HEK293 (cell line): ENCODE data around the gene CNDP2.

Experiments
- CTCF ChIA-PET: fragments of 350-600 bp; formaldehyde crosslinking; extraction: SDS; loops from one replicate; lab custom pipeline; 2021; ENCODE audit warnings: antibody characterized with exemption; lab: Yijun Ruan, JAX
- POLR2A ChIA-PET: fragments of 300-600 bp; formaldehyde crosslinking; extraction: SDS; loops from one replicate; lab custom pipeline; 2020; ENCODE audit warnings: antibody characterized with exemption, inconsistent platforms; lab: Yijun Ruan, JAX
- H3K27ac ChIP-seq: fragments of 200-500 bp; sonication (Bioruptor generic); 2 replicates; pipeline ENCODE4 v1.5.1; 2014; ENCODE audit warnings: low read depth, low read length, control low read depth, inconsistent platforms; ENCODE audit errors: extremely low read depth
- H3K36me3 ChIP-seq, 2 experiments: fragments of 200-500 bp in 1 of 2; sonication (Bioruptor generic) in 1 of 2; 1 replicate in 1 of 2; 2 replicates in 1 of 2; pipeline ENCODE4 v1.5.1; 2014 to 2017; ENCODE audit warnings: inconsistent platforms in 2 of 2, low read length in 2 of 2; ENCODE audit not compliant: control insufficient read depth in 2 of 2, insufficient read depth in 1 of 2
- H3K4me1 ChIP-seq: fragments of 200-500 bp; sonication (Bioruptor generic); 2 replicates; pipeline ENCODE4 v1.5.1; 2014; ENCODE audit warnings: mild to moderate bottlenecking, low read length, inconsistent platforms; ENCODE audit not compliant: control insufficient read depth, insufficient read depth
- H3K4me3 ChIP-seq: 2 replicates; pipeline ENCODE4 v1.5.1; 2011; ENCODE audit warnings: low read depth, mild to moderate bottlenecking, control low read depth, low read length, moderate library complexity
- H3K9me3 ChIP-seq: fragments of 200-500 bp; sonication (Bioruptor generic); 2 replicates; pipeline ENCODE4 v1.5.1; 2014; ENCODE audit warnings: low read depth, low read length, inconsistent platforms; ENCODE audit not compliant: control insufficient read depth, insufficient read depth
- HOXC10 ChIP-seq: sonication (generic); formaldehyde crosslinking; IDR thresholded peaks from 2 replicates; pipeline ENCODE4 v1.8.1; 2023; ENCODE audit warnings: mild to moderate bottlenecking, missing genetic modification reagents
- KLF16 ChIP-seq: fragments of 450-650 bp; formaldehyde crosslinking; IDR thresholded peaks from 2 replicates; pipeline ENCODE4 v1.5.1; 2017; ENCODE audit warnings: missing biosample characterization, missing genetic modification characterization
- KLF8 ChIP-seq: fragments of 450-650 bp; formaldehyde crosslinking; IDR thresholded peaks from 2 replicates; pipeline ENCODE4 v1.5.1; 2016; ENCODE audit warnings: missing biosample characterization, missing genetic modification characterization
- MZF1 ChIP-seq: fragments of 450-650 bp; formaldehyde crosslinking; IDR thresholded peaks from 2 replicates; pipeline ENCODE4 v1.5.1; 2017; ENCODE audit warnings: missing biosample characterization, missing genetic modification characterization, borderline replicate concordance
- SALL2 ChIP-seq: fragments of 450-650 bp; formaldehyde crosslinking; IDR thresholded peaks from 2 replicates; pipeline ENCODE4 v1.5.0; 2017; ENCODE audit warnings: missing biosample characterization, mild to moderate bottlenecking, missing genetic modification characterization, borderline replicate concordance
- ZNF248 ChIP-seq: fragments of 450-650 bp; formaldehyde crosslinking; IDR thresholded peaks from 2 replicates; pipeline ENCODE4 v1.5.1; 2017; ENCODE audit warnings: missing biosample characterization, missing genetic modification characterization
- ZNF350 ChIP-seq: fragments of 450-650 bp; formaldehyde crosslinking; IDR thresholded peaks from 2 replicates; pipeline ENCODE4 v1.5.0; 2017; ENCODE audit warnings: missing biosample characterization, mild to moderate bottlenecking, missing genetic modification characterization
- ZNF37A ChIP-seq: fragments of 450-650 bp; IDR thresholded peaks from 2 replicates; pipeline ENCODE4 v1.5.1; 2018; ENCODE audit warnings: missing biosample characterization, missing genetic modification characterization
- ZNF510 ChIP-seq: fragments of 450-650 bp; formaldehyde crosslinking; IDR thresholded peaks from 2 replicates; pipeline ENCODE4 v1.5.1; 2018; ENCODE audit warnings: mild to moderate bottlenecking, missing genetic modification characterization, missing biosample characterization; ENCODE audit not compliant: insufficient replicate concordance
- ZNF544 ChIP-seq: fragments of 450-650 bp; formaldehyde crosslinking; IDR thresholded peaks from 2 replicates; pipeline ENCODE4 v1.5.0; 2017; ENCODE audit warnings: missing biosample characterization, missing genetic modification characterization
- ZNF701 ChIP-seq: fragments of 450-650 bp; formaldehyde crosslinking; IDR thresholded peaks from 2 replicates; pipeline ENCODE4 v1.5.1; 2016; ENCODE audit warnings: missing biosample characterization, missing genetic modification characterization
- ZNF777 ChIP-seq: fragments of 450-650 bp; formaldehyde crosslinking; IDR thresholded peaks from 2 replicates; pipeline ENCODE4 v1.5.1; 2017; ENCODE audit warnings: missing biosample characterization, missing genetic modification characterization, borderline replicate concordance
- TF ChIP-seq, protein P1 (sequence below): fragments of 450-650 bp; formaldehyde crosslinking; IDR thresholded peaks from 2 replicates; pipeline ENCODE4 v1.5.1; 2017; ENCODE audit warnings: missing biosample characterization, mild to moderate bottlenecking, missing genetic modification characterization, moderate library complexity
- TF ChIP-seq, protein P2 (sequence below): fragments of 450-650 bp; formaldehyde crosslinking; IDR thresholded peaks from 2 replicates; pipeline ENCODE4 v1.5.0; 2017; ENCODE audit warnings: missing biosample characterization, missing genetic modification characterization, borderline replicate concordance

Gene CNDP2

DNA sequence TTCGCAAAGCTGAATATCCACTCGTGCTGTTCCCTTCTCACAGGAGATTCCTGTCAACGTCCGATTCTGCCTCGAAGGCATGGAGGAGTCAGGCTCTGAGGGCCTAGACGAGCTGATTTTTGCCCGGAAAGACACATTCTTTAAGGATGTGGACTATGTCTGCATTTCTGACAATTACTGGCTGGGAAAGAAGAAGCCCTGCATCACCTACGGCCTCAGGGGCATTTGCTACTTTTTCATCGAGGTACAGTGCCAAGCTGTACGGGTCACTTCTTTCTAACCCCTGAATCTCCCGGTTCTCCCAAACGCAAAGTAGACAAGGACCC lies 14.6 kb downstream of the CNDP2 start (continued):
- no peak for TF ChIP-seq ZNF510 (tag by site-specific recombination)
- TF ChIP-seq, all 188 proteins: peak for 0

- Histone ChIP-seq H3K36me3 (peaks cover 8 to 93% of the 10 kb centered on the region in 2 experiments), H3K4me3 (no peak overlapping the region), H3K27ac (no peak overlapping the region), H3K4me1 (no peaks in the 10 kb centered on the region), H3K9me3 (no peaks in the 10 kb centered on the region)
- POLR2A ChIA-PET = no interaction called here
- TF ChIP-seq ZNF37A (tag by site-specific recombination) (no peak), HOXC10 (CRISPR knock-in tag) (no peak), ZNF350 (no peak), KLF16 (tag by site-specific recombination) (no peak), KLF8 (tag by site-specific recombination) (no peak), SALL2 (tag by site-specific recombination) (no peak)
- TF ChIP-seq, protein P1, sequence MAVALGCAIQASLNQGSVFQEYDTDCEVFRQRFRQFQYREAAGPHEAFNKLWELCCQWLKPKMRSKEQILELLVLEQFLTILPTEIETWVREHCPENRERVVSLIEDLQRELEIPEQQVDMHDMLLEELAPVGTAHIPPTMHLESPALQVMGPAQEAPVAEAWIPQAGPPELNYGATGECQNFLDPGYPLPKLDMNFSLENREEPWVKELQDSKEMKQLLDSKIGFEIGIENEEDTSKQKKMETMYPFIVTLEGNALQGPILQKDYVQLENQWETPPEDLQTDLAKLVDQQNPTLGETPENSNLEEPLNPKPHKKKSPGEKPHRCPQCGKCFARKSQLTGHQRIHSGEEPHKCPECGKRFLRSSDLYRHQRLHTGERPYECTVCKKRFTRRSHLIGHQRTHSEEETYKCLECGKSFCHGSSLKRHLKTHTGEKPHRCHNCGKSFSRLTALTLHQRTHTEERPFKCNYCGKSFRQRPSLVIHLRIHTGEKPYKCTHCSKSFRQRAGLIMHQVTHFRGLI (tag by site-specific recombination) = no peak
- TF ChIP-seq, protein P2, sequence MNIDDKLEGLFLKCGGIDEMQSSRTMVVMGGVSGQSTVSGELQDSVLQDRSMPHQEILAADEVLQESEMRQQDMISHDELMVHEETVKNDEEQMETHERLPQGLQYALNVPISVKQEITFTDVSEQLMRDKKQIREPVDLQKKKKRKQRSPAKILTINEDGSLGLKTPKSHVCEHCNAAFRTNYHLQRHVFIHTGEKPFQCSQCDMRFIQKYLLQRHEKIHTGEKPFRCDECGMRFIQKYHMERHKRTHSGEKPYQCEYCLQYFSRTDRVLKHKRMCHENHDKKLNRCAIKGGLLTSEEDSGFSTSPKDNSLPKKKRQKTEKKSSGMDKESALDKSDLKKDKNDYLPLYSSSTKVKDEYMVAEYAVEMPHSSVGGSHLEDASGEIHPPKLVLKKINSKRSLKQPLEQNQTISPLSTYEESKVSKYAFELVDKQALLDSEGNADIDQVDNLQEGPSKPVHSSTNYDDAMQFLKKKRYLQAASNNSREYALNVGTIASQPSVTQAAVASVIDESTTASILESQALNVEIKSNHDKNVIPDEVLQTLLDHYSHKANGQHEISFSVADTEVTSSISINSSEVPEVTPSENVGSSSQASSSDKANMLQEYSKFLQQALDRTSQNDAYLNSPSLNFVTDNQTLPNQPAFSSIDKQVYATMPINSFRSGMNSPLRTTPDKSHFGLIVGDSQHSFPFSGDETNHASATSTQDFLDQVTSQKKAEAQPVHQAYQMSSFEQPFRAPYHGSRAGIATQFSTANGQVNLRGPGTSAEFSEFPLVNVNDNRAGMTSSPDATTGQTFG (tag by site-specific recombination) = no peak
- CTCF ChIA-PET = interaction anchor here (1.2 kb wide), 1 partner anchor 18 kb away, joined by 3 read pairs; no protein-coding TSS in a partner anchor
Measured at GRCh38 chr18:74511823-74512222, 15.7 kb downstream of the CNDP2 start.

DNA sequence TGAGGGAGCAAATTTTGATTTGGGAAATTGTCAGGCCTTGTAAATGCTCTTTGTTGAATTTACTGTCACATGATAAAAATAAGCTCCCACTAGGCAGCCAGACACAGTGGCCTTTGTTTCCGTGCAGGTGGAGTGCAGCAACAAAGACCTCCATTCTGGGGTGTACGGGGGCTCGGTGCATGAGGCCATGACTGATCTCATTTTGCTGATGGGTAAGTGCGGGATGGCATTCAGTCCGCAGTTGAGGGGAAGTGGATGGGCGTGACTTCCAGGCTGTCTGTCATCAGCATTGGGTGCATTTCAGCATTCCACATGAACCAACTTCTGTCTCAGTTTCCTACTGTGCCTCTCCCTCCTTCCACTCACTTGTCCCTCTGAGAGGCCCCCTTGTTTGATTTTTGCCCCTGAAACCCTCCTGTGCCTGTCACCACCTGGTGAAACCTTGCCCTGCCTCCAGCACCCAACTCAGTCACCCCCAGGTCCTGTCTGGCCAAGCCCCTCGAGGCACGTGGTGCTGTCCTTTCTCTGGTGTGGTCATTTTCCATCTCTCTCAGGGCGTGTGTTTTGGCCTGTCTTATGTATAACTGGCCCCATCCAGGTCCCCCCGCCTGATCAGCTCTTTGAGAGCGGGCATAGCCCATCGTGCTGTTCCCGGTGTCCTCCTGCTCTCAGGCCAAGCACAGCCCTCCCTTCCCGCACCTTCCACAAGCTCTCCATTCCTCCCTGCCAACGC lies 16.3 kb downstream of the CNDP2 start:
- Histone ChIP-seq H3K27ac (no peak overlapping the region), H3K4me1 (no peaks in the 10 kb centered on the region)
- CTCF ChIA-PET = interaction anchor here (1.2 kb wide), 1 partner anchor 19 kb away, joined by 3 read pairs; no protein-coding TSS in a partner anchor
- TF ChIP-seq MZF1 (tag by site-specific recombination) (no peak), ZNF544 (no peak), ZNF248 (tag by site-specific recombination) (no peak)
- TF ChIP-seq, all 188 proteins: peak for 0
- Histone ChIP-seq H3K36me3 (peaks cover 8 to 92% of the 10 kb centered on the region in 2 experiments; a peak in 2 of 3 replicates), H3K9me3 (no peaks in the 10 kb centered on the region), H3K4me3 (no peak overlapping the region)
- POLR2A ChIA-PET = no interaction called here

DNA sequence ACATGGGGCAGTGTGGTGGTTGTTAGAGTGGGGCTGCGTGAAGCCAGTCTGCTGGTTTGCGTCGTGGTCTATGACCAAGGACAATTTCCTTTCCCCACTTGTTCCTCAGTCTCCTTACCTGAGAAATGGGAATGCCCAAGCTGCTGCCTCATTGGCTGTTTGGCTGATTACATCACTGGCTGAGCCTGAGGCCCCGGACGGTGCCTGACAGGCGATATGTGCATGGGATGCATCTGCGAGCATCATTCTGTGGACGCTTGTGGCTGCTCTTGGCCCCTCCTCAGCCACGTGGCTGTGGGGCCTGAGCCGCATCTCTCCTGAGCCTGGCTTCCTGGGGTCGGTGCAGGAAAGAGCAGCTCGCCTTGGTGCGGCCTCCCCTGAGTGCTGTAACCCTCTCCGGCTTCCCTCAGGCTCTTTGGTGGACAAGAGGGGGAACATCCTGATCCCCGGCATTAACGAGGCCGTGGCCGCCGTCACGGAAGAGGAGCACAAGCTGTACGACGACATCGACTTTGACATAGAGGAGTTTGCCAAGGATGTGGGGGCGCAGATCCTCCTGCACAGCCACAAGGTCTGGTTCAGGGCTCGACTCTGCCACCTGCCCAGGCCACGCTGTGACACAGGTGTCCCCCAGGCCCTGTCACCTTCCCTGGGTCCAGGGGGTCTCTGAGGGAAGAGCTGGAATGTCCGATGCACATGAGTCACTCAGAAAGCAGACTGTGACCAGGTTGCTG lies 17.2 kb downstream of the CNDP2 start:
- Histone ChIP-seq H3K9me3 (no peaks in the 10 kb centered on the region), H3K36me3 (peaks cover 8 to 87% of the 10 kb centered on the region in 2 experiments; a peak in 2 of 3 replicates), H3K4me1 (no peaks in the 10 kb centered on the region), H3K4me3 (no peak overlapping the region), H3K27ac (no peak overlapping the region)
- TF ChIP-seq ZNF701 (no peak), ZNF777 (tag by site-specific recombination) (no peak)
- ChIA-PET CTCF (no interaction called here), POLR2A (no interaction called here)
